ENCODE data around the gene TADA1. TPM values are rescaled to one million over a fixed set of nuclear protein-coding genes. Genes with fewer than 3 reads are reported as not detected.

TADA1 gene
- polyA plus RNA-seq, 1 donor (not counting 4 experiments of a cell fraction or from before 2014, with no cell fraction given), result 15.0 TPM

DNA sequence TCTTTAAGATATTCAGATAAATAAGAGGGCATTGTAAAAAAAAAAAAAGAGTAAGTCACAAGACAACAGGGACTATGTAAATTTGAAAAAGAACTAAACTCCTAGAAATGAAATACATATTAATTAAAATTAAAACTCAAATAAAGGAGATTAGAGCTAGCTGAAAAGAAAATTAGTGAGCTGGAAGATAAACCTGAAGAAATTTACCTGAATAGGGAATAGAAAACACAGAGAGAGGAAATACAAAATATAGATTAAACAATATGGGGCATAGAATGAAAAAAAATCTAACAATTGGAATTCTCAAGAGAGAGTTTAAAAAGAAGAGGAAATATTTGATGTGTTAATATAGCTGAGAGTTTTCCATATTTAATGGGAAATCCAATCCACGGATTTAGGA is 35.6 kb upstream of the TADA1 start:
- FAIRE-seq (no peak), DNase-seq (ENCODE audit: low read depth, low spot score) (no peak)
- Histone ChIP-seq H3K79me2 (ENCODE audit: control insufficient read depth, insufficient read depth, low read length) (no peaks in the 10 kb centered on the region), H3K9me3 (ENCODE audit: control insufficient read depth, low read depth, low read length) (no peaks in the 10 kb centered on the region), H3K9me1 (ENCODE audit: control insufficient read depth, extremely low read depth, insufficient read depth, low read length) (no peaks in the 10 kb centered on the region), H3K9ac (ENCODE audit: control insufficient read depth, extremely low read depth, insufficient read depth, low read length) (no peak overlapping the region), H3K4me2 (ENCODE audit: control insufficient read depth, extremely low read depth, insufficient read depth, low read depth, low read length) (no peak overlapping the region), H4K20me1 (ENCODE audit: control insufficient read depth, extremely low read depth, insufficient read depth, low read length) (no peaks in the 10 kb centered on the region), H3K4me3 (ENCODE audit: control insufficient read depth in 2 of 3, extremely low read depth in 1 of 3, insufficient read depth in 2 of 3, low read depth in 1 of 3, low read length in 3 of 3) (no peak overlapping the region), H3K27me3 (ENCODE audit: control insufficient read depth, extremely low read depth, insufficient read depth, low read length) (no peaks in the 10 kb centered on the region), H3K4me1 (ENCODE audit: control insufficient read depth, extremely low read depth, insufficient read depth, low read length) (peaks cover 2% of the 10 kb centered on the region), H3K27ac (ENCODE audit: control insufficient read depth, insufficient read depth, low read length) (no peak overlapping the region), H2AFZ (ENCODE audit: control insufficient read depth, low read length) (no peak overlapping the region), H3K36me3 (ENCODE audit: control insufficient read depth in 2 of 2, extremely low read depth in 1 of 2, insufficient read depth in 2 of 2, low read length in 2 of 2) (no peaks in the 10 kb centered on the region)
- TF ChIP-seq, protein P1, sequence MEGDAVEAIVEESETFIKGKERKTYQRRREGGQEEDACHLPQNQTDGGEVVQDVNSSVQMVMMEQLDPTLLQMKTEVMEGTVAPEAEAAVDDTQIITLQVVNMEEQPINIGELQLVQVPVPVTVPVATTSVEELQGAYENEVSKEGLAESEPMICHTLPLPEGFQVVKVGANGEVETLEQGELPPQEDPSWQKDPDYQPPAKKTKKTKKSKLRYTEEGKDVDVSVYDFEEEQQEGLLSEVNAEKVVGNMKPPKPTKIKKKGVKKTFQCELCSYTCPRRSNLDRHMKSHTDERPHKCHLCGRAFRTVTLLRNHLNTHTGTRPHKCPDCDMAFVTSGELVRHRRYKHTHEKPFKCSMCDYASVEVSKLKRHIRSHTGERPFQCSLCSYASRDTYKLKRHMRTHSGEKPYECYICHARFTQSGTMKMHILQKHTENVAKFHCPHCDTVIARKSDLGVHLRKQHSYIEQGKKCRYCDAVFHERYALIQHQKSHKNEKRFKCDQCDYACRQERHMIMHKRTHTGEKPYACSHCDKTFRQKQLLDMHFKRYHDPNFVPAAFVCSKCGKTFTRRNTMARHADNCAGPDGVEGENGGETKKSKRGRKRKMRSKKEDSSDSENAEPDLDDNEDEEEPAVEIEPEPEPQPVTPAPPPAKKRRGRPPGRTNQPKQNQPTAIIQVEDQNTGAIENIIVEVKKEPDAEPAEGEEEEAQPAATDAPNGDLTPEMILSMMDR (optimal IDR thresholded peaks at IDR 0.05 in 1 of 3, IDR thresholded peaks at IDR 0.05 in 1 of 3, conservative IDR thresholded peaks at IDR 0.05 in 1 of 3; ENCODE audit: extremely low read depth in 1 of 3, insufficient read depth in 2 of 3, low read length in 3 of 3), result no peak
- TF ChIP-seq EZH2 (IDR thresholded peaks at IDR 0.05; ENCODE audit: low read length), result no peak
- dilution Hi-C loops (cut with MboI; ENCODE audit: extremely low pct_ligation_motif_present, low sequenced_read_pairs), result no loop called here

DNA sequence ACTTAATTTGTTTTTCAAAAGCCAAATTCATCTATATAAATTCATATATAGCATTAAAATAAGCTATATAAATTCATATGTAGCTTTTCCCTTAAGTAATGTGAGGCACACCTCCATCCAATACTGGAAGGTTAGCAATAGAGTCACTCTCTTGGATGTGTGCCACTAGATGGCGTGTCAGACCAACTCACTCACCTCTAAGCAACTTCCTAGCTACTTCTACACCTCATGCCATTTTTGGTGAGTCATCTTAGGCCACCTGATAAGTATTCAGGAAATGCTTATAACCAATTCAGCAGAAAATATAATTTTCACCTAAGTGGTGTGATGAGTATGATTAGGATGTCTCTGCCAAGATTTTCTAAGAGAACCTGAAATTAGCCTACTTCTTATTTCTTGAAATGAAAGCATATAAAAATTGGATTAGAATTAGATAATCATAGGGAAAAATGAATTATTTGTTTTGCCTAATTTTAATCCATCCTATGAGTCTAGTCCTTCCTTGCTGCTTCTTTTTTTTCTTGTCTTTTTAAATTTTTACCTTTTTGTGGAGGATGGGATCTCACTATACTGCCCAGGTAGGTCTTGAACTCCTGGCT is 34.4 kb upstream of the TADA1 start:
- Histone ChIP-seq H3K9me1 (ENCODE audit: control insufficient read depth, extremely low read depth, insufficient read depth, low read length) (no peaks in the 10 kb centered on the region), H3K9ac (ENCODE audit: control insufficient read depth, extremely low read depth, insufficient read depth, low read length) (no peak overlapping the region), H3K79me2 (ENCODE audit: control insufficient read depth, insufficient read depth, low read length) (no peaks in the 10 kb centered on the region), H3K27me3 (ENCODE audit: control insufficient read depth, extremely low read depth, insufficient read depth, low read length) (no peaks in the 10 kb centered on the region), H3K4me3 (ENCODE audit: control insufficient read depth in 2 of 3, extremely low read depth in 1 of 3, insufficient read depth in 2 of 3, low read depth in 1 of 3, low read length in 3 of 3) (no peak overlapping the region), H3K4me1 (ENCODE audit: control insufficient read depth, extremely low read depth, insufficient read depth, low read length) (peaks cover 3% of the 10 kb centered on the region), H3K36me3 (ENCODE audit: control insufficient read depth in 2 of 2, extremely low read depth in 1 of 2, insufficient read depth in 2 of 2, low read length in 2 of 2) (no peaks in the 10 kb centered on the region), H3K9me3 (ENCODE audit: control insufficient read depth, low read depth, low read length) (no peaks in the 10 kb centered on the region), H3K4me2 (ENCODE audit: control insufficient read depth, extremely low read depth, insufficient read depth, low read depth, low read length) (no peak overlapping the region), H3K27ac (ENCODE audit: control insufficient read depth, insufficient read depth, low read length) (peak overlapping the region; percentile 18), H2AFZ (ENCODE audit: control insufficient read depth, low read length) (no peak overlapping the region), H4K20me1 (ENCODE audit: control insufficient read depth, extremely low read depth, insufficient read depth, low read length) (no peaks in the 10 kb centered on the region)
- DNase-seq (ENCODE audit: low read depth, low spot score), result peak; percentile 88
- peak; percentile 96 for FAIRE-seq
- dilution Hi-C loops (cut with MboI; ENCODE audit: extremely low pct_ligation_motif_present, low sequenced_read_pairs), result no loop called here
- no peak for TF ChIP-seq EZH2 (IDR thresholded peaks at IDR 0.05; ENCODE audit: low read length)
- TF ChIP-seq, protein P1 (optimal IDR thresholded peaks at IDR 0.05 in 1 of 3, IDR thresholded peaks at IDR 0.05 in 1 of 3, conservative IDR thresholded peaks at IDR 0.05 in 1 of 3; ENCODE audit: extremely low read depth in 1 of 3, insufficient read depth in 2 of 3, low read length in 3 of 3), result peak; percentile 49 to 91 (median 77)

Data from keratinocyte (primary cell).